GM21390 (cell line): Measurements from ENCODE around the gene PLCL1.
A peak's percentile ranks its signal among the peaks of the same experiment; 100 is the strongest.
"Not testable (repeated sequence)": the region's sequence is repeated elsewhere in the genome, so short reads cannot be mapped to it uniquely, and the experiment has no call there.

ENCODE experiments used
- ATAC-seq: cut with Tn5 transposase; IDR thresholded peaks from one replicate; pipeline ENCODE4 v1.9.1; 2021; ENCODE audit not compliant: unreplicated experiment

The PLCL1 gene

DNA sequence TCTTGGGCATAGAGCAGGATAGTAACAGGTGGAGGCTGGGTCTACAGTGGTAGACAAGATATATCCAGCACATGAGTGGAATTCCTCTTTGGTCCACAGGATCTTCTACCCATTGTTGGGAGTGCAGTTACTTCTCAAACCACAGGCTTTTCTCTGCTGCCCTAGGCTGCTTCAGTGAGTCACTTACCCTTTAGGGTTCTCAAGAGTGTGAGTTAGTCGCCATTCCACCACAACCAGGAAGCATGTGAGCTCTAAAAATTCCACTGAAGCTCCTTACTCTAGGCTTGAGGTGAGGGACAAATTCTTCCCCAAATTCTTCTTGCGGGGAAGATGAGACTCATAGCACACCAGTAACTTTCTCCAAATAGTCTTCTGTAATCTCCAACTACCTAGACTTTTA, 189.4 kb downstream of the PLCL1 start:
- ATAC-seq = no peak

DNA sequence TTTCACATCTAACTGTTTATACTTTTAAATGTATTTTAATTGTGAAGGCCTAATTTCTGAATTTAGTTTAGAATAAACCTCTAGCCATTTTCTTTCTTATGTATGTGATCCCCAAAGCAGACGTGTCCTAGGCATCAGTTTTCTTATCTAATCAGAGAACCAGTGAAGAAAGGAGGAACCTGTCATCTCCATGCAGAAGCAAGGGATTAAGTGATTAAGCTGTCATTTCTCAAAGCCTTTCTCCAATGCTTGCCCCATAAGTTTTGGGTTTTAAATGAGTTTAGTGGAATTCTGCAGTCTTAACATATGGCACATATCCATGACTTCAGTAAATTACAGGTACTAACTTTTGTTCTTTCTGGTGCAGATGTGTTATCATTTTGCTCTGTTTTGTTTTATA, 190.4 kb downstream of the PLCL1 start:
- ATAC-seq = no peak

DNA sequence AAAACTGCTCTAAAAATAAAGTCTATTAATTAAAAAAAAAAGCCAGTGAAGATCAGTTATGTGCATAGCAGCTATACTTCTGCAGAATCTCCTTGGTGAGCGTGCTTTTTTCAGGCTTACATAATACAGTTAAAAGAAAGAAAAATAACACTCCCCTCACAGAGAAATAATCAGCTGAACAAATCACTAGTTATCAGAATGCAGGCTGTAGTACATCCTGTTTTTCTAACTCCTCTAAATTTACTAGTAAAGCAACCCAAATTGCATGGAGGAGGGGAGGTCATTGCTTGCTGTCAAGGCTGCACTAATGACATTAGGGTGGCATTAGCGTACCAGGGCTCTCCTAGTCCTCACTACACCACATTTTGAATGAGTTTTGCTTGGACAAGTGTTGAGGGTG, 192.2 kb downstream of the PLCL1 start:
- no peak for ATAC-seq

DNA sequence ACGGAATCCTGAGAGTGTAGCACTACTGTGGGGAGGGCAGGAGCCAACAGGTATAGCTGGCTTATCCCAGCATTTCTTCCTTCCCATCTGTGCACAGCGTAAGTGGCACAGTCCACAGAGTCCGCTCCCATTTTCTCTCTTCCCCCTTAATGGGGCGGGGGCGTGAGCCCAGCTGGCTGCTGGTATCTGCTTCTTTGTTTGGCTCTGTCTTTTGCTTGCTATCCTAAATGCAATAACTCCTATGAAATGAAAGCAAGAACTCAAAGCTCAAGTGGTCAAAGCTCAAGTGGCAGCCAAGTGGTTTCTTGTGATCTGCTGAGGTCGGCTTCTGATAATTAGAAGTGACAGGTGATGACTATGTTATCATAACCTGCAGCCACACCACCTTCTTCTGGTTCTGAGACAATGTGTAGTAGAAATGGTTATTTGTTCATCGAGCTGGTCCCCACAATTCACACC, 192.7 kb downstream of the PLCL1 start:
- no peak for ATAC-seq

DNA sequence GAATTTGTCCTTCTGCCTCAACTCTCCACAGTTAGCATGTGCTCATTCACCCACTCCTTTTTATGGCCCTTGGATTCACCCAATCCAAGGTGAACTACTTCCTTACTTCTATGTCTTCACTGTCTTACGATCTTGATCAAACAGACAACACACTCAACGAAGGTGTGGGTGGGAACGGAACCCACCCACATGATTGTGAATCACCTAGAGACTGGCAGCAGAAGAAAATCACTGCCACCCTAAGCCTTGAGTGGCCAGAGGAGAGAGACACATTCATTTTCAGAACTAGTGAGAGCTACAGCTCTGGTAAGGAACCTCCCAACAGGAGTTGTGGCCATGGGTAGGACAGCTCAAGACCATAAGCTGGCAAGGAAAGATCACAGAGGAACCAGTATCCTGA, 194.3 kb downstream of the PLCL1 start:
- ATAC-seq = no peak

DNA sequence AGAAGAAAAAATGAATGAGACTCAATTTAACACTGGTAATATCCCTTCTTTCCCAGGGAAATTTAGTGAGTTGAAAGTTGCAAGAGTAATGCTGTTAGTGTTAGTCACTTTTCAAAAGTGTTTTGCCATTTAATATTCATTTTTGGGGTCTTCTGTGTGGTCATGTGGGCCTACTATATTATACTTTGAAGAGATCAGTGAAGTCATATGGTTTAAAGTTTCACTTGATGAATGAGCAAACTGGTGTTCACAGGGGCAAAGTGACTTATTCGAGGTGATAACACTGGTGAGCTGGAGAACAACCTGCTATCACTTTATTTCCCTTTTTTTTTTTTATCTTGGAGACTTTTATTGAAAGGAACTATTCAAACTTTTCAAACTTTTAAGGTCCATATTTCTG, 196.0 kb downstream of the PLCL1 start:
- ATAC-seq = no peak

DNA sequence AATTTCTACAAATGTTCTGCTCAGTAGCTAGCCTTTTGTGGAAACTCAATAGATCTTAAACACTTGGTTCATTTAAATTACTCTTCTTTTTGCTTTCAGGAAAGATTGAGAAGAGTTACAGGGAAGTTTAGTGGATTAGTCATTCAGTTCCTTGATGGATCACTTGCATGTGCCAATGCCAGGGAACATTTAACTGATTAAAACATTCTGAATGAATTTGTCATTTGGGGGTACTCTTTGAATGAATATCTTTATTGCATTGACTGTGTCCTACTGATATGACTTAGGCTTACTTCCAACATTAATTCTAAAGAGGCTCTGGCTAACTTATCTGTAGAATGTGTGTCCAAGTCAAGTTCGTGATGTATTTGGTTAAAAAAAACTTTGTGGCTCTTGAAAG, 199.8 kb downstream of the PLCL1 start:
- ATAC-seq = no peak

DNA sequence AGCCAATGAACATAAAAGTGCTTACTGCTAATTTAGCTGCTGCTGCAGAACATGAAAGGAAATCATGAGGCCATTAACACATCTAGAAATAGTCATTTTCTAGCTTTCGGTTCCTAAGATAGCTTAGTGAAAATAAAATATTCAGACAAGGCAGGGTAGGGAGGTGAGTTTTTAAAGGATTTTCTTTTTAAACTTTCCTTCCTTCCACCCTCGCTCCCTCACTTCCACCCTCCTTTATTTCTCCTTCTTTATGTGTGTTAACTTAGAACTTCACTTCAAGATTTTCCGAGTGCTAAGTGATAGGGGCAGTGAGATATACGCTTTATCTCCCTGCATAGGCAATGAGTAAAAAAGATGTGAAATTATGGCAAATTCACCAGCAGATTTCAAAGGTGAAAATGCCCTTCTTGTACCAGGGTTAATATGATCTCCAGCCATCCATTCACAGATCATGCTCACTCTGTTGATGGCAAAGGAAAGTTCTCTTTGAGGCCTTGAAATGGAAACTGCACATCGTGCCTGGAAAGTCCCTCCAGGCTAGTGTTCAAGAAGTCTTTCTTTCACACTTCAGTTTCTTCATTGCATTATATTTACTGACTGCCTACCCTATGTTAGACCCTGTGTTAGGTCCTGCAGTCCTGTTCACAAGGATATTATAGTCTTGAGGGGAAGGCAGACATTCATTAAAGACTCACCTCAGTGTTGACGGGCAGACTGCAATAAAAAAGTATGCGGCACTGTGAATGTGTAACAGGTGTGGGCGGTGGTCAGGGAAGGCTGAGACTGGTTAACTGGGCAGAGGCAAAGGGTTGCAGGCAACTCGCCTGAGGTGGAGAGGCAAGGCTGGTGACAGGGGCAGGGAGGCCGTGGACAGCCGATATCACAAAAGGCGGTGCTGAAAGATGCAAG, 200.8 kb downstream of the PLCL1 start:
- ATAC-seq = peak; percentile 81

DNA sequence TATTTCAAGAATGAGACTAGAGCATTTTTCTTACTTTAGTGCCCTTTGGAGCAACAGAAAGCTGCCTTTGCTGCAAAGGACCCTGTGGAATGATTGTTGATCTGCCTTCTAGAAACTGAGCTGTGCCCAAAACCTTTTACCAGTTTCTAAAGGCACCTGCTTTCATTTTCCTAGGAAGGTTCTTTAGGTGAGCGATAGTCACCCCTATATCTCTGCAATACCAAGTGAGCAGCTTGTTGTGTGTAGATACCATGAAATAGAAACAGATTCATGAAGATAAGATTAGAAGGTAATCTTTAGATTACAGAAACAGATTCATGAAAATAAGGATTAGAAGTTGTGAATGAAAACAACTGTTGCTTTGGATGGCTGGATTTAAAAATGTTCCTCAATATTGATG, 202.3 kb downstream of the PLCL1 start:
- ATAC-seq = no peak

DNA sequence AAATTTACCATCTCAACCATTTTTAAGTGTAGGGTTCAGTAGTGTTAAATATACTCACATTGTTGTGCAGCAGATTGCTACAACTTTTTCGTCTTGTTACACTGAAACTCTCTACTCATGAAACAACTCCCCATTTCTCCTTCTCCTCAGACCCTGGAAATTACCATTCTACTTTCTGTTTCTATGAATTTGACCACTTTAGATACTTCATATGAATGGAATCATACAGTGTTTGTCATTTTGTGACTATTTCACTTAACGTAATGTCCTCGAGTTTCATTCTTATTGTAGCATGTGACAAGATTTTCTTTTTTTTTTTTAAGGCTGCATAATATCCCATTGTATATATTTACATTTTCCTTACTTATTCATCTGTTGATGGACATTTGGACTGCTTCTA, 203.8 kb downstream of the PLCL1 start:
- ATAC-seq = no peak

DNA sequence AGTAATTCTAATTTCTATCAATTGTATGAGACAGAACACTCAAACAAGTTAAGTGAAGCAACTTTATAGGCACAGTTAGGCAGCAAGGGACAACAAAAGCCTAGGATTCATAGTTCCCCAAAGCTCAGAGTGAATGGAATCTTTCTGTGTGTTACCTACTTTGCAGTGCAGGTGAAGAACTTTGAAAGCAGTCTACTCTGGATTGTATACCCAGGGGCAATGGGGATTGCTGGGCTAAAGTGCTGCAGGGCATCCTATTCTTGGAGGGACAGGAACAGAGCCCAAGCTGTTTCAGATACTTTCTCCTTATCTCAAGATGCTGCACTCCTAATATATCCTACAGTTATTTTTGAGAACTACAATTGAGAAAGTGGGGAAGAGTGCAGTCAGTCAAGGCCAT, 207.6 kb downstream of the PLCL1 start:
- ATAC-seq = no peak

DNA sequence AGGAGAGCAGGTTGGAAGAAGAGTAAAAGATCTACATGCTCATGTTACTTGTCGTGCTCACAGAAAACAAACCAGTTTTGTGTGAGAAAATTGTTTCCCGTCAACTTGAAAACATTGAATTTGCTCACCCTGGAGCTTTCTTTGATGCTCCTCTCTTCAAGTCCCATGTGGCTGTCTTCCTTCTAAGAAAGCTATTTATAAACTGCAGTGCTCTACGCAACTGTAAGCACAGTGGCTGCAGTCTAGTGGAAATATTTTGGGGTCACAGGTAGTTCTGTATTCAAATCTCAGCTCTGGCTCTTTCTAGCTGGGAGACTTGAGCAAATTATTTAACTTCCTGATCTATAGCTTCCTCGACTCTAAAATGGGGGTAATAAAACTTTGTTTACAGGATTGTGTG, 211.8 kb downstream of the PLCL1 start:
- ATAC-seq = no peak

DNA sequence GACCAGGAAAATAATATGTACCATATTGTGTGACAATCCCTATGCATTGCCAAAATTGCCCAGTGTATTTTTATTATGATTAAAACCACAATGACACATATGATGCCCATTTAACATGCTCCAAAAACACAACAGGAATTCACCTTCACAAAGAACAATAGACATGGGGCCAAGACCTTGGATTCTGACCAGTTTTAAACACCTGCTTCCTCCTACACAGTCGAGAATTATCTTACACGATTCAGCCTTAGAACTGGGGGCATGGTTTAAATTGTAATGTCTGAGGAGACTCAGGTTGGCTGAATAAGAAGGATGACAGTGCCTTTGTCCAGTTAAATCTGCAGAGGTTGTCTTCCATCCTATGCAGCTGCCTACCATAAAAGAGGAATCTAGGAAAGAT, 212.7 kb downstream of the PLCL1 start:
- no peak for ATAC-seq

DNA sequence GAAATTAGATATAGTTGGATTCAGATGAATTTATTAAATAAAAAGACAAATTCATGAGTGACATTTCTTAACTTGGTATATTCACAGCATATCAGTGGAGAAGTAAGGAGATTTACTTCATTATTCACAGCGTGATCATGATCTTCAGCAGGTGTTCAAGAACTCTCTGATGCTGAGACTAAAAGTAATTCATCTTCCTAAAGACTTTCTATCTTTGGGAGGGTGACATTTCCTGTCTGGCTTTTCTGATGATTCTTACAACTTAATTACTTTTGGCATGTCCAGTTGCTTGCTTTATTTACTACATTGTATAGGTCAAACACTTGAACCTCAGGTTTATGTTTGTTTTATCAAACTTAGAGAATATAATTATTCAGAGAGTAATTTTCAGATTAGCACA, 224.6 kb downstream of the PLCL1 start:
- no peak for ATAC-seq

DNA sequence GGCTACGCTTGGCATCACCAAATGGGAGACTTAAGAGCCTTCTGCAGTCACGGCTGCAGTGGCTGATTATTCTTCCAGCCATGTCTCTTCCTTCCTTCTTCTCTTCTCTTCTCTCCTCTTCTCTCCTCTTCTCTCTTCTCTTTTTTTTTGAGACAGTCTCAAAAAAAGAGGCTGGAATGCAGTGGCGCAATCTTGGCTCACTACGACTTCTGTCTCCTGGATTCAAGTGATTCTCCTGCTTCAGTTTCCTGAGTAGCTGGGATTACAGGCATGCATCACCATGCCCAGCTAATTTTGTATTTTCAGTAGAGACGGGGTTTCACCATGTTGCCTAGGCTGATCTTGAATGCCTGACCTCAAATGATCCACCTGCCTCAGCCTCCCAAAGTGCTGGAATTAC, 225.2 kb downstream of the PLCL1 start:
- ATAC-seq = not testable (repeated sequence)

DNA sequence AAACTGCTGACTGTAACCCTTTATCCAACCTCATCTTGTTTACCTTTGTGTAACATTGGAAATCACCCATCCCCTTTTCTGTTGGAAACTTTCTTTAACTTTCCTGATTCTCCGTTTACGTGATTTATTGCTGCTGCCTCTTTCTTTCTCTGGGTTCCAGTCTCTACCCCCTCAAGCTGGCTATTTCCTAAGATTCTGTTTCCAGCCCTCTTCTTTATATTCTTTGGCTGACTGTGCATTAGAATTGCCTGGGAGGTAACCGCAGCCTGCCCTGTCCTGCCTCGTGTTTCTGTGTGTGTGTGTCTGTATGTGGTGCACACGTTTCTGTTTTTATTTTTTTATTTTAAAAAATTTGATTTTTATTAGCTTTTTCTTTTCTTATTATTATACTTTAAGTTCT, 229.2 kb downstream of the PLCL1 start:
- ATAC-seq = no peak

DNA sequence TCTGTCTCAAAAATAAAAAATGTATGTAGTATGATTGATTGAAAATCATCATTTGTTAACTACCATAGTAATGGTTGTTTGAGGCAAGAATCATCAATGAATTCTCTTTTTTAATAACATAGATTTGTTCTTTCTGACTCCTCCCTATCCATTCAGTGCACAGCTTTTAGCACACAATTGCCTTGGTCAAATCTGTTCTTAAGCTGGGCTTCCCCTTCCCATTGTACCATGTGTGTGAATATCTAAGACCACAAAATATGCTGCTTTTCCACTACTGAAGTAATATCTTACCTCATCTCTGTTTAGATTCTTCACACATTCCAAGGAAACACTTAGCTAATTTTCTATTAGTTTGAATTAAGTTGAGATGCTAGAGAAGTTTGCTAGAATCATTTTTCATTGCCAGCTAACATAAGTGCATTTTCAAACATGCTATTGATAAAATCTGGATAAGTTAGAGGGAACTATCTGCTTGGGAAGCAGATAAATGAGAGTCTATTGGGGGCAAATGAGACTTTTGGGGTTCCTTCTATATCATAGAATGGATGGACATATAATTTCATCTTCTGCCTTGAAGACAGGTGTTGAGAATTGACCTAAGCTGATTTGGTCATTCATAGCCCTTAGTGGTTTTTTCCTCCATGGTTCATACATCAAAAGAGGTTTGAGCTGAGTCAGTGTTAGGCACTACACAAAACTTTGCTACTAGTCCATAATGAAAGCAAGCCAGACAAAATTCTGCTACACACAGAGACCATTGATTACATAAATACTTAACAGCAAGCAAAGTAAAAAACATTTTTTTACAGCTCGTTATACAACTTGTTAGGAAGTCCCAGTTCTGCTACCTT, 231.9 kb downstream of the PLCL1 start:
- ATAC-seq = no peak

DNA sequence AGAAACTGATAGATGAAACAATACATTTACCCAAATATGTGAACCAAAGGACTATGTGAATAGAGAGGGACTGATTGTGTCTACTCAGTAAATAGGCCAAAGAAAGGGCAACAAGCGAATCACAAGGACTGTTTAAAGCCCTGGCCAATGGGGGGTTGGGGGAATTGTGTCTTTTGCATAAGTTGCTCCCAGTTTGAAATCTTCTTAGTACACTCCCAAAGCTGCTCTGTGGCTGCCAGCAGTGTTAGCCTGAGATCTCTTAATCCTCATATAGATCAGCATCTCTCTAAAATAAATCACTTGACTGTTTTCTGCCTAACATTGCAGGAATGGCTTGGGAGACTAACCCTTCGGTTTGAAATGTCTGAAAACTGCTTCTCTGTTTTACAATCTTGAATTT, 236.4 kb downstream of the PLCL1 start:
- ATAC-seq = no peak

DNA sequence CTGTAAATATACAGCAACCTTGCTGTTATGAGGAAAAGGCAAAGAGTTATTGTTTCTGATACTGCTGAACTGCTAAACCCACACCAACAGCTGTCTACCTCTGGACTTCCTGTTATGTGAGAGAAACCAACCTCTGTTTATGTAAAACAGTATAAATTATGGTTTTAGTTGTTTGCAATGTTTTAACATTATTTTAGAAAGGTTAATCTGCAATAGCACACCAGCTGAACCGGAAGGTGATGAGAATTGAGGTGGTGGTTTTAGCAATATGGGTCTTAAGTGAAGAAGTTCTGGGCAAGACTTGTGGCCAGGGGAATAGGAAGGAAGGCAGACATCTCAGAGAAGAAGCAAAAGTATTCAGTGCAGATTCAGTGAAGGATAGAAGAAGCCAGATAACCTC, 237.8 kb downstream of the PLCL1 start:
- peak; percentile 77 for ATAC-seq

DNA sequence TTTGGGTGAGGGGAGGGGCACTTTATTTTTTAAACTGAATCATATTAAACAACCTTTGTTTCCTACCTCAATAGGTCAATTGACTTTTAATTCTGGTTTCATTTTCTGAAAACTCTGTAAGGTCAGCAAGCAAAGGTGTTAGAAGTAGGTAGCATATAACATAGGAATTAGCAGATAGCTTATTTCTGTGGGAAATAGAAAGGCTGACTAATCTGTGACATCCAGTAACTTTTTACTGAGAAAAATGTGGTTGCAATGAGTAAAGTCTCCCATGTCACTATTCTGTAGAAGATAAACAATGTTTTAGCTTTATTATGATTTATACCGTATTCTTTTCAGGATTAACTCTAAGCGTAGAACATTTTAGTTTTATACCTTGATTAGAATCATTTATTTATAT, 240.4 kb downstream of the PLCL1 start:
- ATAC-seq = no peak

DNA sequence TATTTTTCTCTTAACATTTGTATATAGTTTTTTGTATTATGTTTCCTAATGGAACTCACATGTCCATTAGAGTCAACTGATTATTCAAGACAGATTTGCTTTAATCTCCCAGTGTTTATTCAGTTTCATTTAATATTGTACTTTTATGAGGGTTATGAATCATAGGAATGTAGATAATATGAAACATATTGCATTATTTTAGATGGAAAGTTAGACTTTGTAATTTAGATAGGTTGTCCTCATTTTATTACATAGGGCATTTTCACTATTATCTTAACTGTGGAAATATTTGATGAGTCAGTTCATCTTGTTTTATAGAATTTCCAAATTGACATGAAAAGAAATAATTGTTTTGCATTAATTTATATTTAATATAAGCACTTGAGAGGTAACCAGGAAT, 240.8 kb downstream of the PLCL1 start:
- no peak for ATAC-seq

DNA sequence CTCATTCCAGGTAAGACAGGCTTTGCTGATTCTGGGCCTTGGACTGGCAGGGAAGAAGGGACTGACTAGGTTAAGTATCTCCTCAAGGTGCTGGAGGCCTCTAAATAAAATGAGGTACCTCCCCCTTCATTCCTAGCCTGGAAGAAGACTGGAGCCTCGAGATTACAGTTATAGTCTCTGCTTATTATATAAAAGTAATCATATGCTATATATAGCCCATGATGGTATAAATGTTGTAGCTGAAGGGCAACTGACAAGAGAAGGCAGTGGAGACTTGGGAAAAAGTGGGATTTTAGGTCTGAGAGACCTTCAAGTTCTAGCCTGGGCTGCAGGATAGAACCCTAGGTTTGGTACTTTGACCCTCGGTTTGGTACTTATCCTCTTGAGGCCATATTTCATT, 248.3 kb downstream of the PLCL1 start:
- no peak for ATAC-seq
